Cerebellar nuclear complex (tissue), 1 donor: ENCODE results near the gene LRP1.

ENCODE experiments used
- DNase-seq, 2 experiments: peaks; one replicate each; lab custom pipeline; 2025; lab: John Stamatoyannopoulos, UW

Gene LRP1

DNA sequence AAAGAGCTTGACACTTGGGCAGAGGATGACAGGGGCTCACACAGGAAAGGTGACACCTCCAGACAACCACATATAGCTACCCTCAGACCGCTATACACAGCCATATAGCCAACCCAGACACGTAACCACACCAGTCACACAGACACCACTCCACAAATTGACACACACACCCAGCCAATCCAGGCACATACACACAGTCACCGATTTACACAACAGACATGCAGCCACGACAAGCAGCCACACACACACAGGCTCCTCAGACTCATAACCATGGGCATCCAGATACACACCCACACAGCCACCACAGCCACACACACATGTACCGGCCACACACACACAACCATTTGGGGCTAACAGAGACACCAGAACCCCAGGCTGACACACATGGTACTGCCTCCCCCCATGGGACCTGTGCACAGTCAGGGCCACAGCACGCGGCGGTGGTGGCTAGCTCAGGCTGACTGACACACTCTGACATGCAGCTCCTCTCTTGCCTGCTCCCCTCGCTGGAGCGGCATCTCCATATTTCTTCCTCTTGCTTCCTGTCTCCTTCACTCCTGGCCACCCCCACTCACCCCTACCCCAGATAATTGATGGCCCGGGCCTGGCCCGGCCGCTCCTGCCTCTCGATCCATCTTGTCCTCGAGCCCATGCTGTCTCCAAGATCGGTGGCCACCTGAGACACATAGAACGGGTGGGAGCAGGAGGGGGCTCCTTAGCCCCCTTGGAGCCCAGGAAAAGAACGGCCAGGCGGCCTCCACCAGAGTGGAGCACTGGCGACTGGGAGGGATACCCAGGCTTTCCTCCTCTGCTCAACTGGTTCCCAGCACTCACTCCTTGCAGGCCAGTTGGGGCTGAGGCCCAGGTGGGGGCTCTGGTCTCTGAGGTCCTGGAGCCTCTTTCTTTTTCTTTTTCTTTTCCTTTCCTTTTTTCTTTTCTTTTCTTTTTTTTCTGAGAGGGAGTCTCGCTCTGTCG, 95.2 kb downstream of the LRP1 start:
- no peak for DNase-seq

DNA sequence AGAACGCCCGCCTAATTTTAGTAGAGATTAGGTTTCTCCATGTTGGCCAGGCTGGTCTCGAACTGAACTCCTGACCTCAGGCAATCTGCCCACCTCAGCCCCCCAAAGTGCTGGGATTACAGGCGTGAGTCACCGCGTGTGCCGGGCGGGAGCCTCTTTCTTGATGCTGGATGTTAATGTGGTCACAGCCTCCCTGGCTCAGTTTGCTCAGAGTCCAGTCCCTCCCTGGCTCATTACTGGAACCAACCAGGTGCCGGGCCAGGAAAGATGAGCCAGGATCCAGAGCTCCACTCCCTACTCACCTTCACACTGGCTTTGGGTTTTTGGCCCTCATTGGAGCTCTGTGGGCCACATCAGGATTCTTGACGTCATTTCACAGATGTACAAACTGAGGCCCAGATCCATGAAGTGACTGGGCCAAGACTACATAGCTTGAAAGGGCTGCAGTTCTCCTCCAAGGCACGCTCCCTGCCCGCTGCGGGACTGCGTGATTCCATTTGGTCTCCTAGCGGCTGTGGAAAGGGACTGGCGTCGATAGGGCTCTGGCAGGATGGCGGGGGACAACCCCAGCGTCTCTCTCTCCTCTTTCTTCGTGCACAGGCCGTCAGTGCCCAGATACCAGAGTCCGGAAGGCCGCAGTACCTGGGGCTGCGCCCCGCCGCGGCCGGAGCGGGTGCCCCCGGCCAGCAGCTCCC, 96.1 kb downstream of the LRP1 start:
- no peak for DNase-seq

DNA sequence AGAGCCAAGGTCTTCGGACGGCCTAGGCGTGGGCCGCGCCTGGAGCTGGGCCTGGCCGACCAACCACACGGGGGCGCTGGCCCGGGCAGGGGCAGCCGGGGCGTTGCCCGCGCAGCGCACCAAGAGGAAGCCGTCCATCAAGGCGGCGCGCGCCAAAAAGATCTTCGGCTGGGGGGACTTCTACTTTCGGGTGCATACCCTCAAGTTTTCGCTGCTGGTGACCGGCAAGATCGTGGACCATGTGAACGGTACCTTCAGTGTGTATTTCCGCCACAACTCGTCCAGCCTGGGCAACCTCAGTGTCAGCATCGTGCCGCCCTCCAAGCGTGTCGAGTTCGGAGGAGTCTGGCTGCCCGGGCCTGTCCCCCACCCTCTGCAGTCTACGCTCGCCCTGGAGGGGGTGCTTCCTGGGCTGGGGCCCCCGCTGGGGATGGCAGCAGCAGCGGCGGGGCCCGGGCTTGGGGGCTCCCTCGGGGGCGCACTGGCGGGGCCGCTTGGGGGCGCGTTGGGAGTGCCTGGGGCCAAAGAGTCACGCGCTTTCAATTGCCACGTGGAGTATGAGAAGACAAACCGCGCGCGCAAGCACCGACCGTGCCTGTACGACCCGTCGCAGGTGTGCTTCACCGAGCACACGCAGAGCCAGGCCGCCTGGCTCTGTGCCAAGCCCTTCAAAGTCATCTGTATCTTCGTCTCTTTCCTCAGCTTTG, 96.8 kb downstream of the LRP1 start:
- DNase-seq: no peak

DNA sequence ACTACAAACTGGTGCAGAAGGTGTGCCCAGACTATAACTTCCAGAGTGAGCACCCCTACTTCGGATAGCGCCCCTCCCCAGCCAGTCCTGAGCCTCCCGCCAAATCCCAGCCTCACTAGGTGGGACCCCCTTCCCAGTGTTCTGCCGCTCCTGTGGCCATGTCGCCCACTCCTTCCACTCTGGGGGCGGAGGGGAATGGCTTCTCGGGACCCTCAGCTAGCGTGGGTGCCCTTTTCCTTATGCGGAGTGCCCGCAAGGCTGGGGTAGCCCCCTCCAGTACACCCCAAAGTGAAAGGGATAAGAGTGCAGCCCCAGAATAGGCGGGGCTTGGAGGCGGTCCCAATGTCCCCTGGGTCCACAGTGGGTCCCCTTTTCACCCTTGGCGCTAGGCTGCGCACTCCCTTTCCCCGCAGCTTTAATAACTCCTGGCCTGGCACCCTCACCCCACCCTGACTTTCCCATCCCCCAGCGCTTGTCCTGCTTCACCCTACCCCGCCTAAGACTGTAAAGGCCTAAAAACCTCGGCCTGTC, 97.5 kb downstream of the LRP1 start:
- no peak for DNase-seq

DNA sequence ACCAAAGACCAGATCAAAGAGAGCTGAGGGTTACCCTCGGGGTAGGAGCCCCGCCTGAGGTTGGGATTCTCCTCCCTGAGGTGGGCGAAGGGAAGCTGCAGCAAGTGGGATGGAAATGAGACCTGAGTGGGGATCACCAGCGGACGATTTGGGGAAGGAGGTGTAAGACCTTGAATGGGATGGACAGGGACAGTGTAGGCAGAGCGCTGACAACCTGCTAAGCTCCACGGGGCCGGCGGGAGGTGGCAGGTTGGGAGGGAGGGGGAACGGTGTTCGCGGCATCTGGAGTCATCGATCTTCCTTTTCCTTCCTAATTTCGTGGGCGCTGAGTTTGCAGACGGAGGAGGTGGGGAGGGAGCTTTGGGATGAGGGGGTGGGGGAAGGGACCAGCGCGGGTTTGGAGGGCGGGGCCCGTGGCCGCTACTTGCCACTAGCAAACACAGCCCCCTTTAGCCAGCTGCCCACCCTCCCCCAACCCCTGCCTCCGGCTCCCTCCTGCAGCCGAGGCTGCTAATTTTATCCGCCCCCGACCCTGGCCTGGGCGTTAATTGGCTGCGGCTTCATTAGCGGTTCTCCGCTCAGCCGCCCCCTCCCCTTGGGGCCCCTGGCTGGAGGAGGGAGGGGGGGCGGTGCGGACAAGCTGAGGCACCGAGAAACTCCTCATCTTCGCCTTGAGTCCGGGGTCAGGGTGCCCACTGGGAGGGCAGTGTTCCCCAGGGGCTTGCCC, 98.5 kb downstream of the LRP1 start:
- no peak for DNase-seq

DNA sequence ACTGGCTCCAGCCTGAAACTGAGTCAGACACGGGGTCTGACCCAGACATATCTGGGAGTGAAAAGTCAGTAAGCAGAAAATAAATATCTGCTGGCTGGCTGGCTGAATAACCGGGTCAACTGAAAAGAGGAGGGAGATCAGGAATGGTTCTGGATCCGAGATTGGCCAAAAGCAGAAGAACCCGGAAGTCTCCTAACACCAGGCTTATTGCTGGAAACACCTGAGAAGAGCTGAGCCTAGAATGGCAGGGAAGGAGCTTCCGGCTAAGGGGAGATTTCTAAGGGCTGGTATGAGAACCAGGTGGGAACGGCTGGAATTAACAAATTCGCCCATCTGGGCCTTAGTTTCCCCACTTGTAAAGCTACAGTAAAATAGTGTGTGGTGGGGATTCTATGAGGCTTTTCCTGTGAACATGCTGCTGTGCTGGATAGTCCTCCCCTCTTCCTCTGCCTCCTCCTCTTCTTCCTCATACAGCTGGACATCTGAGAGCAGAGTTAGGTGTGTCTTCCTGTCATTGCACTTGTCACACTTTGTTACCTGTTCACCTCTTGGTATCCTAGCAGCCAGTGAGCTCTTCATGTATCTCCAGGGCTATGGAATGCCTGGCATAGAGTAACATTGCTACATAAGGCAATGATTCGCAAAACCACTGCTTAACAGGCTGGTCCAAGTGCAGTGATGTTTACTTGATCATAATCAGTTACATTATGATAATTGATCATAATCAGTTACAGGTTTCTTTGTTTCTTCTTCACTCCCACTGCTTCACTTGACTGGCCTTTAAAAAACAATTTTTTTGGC, 99.2 kb downstream of the LRP1 start:
- no peak for DNase-seq

DNA sequence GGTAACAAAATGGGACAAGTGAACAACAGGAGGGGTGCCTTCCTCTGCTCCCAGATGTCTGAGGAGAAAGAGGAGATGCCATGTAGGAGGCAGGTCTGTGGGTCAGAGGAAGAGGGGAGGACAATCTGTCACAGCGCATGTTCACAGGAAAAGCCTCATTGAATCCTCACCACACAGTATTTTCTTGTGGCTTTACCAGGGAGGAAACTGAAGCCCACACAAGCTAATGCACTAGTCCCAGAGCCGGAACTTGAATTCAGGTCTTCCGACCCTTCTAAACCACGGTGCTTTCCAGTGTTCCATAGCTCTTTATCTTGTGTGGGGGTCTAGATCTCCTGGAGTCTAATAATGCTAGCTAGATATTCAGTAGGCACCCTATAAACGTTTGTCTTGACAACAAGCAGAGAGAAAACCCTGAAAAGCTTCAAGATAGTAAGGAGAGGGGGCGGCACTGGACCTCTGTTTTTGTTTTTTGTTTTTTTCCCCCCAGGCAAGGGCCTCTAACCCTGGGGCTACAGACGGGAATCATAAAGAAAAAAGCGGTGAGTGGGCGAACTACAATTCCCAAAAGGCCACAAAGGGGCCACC, 100.9 kb downstream of the LRP1 start:
- no peak for DNase-seq

DNA sequence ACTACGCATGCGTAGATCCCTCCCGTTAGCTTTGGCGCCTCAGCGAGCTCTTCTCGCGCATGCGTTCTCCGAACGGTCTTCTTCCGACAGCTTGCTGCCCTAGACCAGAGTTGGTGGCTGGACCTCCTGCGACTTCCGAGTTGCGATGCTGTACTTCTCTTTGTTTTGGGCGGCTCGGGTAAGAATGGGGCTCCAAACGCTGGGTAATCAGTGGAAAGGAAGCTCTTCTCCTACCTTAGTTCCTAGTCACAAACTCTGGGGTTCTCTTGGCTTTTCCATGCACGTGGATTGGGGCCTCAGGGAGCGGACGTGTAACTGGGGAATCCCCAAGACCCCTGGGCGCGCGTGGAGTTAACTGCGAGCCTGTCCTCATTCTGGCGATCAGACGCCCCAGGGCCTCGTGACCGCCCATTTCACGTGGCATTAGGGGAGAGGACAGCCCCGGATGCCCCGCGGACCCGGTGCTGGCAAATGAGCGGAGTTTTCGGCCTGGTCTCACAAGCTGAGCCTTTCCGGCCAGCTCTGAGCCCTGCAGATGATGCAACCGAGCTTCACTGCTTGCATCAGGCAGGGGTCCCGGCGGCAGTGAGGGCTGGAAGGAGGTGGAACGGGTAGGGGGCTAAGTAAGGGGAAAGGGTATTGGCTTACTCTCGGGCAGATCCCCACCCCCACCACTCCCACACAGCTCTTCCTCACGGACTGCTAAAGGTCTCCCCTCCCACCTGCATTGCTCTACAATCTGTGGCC, 101.5 kb downstream of the LRP1 start, which contains the start of gene SHMT2:
Gene SHMT2, plus strand, starts transcription at position 78 of the 747 bp plus-strand sequence. Its CDS starts 68 bp downstream, at position 146.
- peak in 1 of 2 experiments; percentile 88 for DNase-seq

DNA sequence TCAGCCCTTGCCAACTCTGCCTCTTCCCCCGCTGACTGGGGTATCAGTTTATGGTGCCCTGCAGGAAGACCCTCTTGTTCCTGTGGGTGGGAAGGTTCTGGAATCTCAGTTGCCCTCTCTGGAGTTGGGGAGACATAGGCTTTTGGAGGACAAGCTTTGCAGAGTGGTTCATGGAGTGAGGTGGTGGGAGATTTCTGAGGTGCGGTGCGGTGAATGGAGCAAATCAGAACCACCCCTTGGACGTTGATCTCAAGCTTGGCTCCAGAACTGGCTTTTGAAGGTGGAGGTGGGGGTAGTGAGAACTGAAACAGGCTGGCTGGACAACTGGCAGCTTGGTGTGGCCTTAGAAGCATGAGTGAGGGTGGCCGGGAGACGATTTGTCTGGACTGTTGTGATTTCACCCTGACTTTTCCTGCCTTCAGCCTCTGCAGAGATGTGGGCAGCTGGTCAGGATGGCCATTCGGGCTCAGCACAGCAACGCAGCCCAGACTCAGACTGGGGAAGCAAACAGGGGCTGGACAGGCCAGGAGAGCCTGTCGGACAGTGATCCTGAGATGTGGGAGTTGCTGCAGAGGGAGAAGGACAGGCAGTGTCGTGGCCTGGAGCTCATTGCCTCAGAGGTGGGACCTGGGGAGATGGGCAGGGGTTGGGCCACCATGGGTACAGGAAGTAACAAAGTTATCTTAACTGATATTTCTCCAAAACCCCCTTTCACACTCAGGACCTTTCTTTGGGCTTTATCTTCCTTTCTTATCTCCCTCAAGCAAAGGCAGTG, 102.3 kb downstream of the LRP1 start:
- no peak for DNase-seq

DNA sequence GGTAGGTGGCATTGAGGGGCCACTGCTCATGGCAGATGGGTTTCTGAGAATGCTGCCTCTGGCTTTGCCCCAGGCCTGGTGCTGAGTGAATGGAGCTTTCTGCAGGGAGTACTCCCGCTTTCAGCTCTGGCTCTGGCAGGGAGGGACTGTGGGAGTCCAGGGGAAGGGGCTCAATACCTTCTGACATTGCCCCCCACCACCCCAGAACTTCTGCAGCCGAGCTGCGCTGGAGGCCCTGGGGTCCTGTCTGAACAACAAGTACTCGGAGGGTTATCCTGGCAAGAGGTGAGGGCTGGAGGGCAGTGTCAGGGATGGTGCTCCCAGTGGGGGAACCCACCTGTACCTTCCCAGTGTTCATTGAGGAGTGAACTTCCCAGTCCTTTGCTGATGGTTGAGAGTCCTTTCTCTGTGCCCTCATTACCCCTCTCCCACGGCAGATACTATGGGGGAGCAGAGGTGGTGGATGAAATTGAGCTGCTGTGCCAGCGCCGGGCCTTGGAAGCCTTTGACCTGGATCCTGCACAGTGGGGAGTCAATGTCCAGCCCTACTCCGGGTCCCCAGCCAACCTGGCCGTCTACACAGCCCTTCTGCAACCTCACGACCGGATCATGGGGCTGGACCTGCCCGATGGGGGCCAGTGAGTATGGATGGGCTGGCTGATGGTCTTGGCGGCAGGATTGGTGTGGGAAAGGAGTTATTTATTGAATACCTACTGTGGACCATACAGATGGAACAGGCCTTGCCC, 103.2 kb downstream of the LRP1 start:
- no peak for DNase-seq

DNA sequence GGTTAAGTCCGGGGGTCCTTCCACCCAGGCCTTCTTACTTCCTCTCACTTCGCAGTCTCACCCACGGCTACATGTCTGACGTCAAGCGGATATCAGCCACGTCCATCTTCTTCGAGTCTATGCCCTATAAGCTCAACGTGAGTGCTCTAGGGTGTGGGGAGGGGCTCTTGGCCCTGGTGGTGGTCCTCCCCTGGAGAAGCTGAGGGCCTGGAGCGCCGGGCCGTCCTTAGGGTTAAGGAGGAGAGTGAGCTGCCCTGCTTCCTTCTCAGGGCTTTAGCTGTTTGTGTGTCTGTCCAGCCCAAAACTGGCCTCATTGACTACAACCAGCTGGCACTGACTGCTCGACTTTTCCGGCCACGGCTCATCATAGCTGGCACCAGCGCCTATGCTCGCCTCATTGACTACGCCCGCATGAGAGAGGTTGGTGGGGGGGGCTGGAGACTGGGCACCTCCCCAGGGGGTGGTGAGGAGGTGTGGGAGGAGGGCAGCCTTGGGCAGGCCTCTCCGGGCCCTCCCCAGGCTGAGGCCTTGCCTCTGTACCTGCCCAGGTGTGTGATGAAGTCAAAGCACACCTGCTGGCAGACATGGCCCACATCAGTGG, 104.0 kb downstream of the LRP1 start:
- DNase-seq: no peak

DNA sequence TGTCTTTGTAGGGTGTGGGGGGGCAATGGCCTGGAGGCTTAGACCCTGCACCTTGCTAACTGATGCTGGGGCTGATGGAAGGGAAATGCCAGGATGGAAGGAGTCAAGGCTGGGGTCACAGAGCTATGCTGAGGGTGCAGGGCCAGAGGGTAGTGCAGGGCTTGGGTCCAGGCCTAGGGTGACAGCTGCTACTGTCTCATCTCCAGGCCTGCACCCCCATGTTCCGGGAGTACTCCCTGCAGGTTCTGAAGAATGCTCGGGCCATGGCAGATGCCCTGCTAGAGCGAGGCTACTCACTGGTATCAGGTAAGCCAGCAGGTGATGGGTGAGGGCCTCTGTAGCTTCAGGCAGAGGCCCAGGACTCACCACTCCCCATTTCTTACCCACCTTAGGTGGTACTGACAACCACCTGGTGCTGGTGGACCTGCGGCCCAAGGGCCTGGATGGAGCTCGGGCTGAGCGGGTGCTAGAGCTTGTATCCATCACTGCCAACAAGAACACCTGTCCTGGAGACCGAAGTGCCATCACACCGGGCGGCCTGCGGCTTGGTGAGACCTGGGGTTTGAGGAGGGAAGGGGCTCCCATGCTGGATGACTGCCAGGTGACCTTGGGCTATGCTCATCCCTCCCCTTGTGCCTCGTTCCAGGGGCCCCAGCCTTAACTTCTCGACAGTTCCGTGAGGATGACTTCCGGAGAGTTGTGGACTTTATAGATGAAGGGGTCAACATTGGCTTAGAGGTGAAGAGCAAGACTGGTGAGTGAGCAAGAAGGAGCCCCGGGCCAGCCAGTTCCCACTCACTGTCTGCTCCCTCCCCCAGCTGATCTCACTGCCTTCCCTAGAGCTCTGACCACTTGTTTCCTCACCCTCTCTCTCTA, 105.3 kb downstream of the LRP1 start:
- DNase-seq: no peak

DNA sequence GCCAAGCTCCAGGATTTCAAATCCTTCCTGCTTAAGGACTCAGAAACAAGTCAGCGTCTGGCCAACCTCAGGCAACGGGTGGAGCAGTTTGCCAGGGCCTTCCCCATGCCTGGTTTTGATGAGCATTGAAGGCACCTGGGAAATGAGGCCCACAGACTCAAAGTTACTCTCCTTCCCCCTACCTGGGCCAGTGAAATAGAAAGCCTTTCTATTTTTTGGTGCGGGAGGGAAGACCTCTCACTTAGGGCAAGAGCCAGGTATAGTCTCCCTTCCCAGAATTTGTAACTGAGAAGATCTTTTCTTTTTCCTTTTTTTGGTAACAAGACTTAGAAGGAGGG, 105.9 kb downstream of the LRP1 start:
- no peak for DNase-seq

DNA sequence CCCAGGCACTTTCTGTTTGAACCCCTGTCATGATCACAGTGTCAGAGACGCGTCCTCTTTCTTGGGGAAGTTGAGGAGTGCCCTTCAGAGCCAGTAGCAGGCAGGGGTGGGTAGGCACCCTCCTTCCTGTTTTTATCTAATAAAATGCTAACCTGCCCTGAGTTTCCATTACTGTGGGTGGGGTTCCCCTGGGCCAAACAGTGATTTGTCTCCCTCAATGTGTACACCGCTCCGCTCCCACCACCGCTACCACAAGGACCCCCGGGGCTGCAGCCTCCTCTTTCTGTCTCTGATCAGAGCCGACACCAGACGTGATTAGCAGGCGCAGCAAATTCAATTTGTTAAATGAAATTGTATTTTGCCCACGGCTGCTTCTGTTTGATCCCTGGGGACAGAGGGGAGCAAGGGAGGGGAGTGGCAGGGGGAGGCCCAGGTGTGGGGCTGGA, 106.3 kb downstream of the LRP1 start:
- DNase-seq: no peak

DNA sequence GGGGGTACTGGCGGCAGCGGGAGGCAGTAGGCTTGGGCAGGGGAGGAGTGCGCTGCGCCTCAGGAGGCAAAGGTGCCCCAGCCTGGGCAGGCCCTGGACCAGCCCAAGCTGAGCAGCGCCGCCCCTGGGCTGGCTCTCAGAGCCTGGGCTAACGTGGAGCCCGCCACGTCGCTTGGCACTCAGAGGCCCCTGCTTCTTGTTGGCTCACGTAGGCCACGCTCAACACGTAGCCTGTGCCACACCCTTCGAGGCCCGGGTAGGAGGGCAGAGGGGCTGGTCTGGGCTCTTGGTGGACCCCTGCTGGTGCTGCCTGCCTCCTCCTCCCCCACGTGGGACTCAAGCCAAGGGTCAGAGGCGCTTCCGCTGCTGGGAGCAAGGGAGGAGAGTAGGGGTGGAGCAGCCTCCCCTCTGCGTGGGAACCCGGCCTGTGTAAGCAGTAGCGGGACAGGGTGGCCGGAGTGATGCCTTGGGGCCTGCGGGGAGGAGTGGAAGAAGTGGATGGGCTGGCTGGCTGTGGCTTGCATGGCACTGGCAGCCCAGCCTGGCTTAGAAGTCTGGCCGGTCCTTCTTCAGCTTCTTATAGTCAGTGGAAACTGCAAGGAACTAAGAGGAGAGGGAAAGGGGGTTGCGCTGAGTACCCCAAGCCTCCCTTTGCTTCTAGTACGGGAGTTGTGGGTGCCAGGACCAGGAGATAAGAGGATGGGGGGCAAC, 106.9 kb downstream of the LRP1 start:
- no peak for DNase-seq

DNA sequence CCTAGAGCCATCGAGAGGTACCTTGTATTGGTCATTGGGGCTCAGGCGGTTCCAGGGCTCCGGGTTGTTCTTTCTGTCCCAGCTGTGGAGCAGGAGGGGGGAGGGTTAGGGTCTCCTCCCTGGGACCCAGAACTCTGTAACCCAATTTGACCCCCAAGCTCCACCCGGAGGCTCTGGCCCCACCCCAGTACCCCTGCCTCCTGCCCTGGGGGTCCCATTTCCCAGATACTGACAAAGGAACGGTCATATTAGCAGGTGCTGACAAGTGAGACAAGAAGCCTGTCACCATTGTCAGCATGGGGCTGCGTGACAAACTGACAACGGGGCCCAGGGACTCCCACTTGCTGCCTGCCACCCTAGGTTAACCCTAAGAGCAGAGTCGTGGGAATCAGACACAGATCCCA, 107.4 kb downstream of the LRP1 start:
- no peak for DNase-seq
